ENCODE data around the gene RD3L.

The RD3L gene

GRCh38 chr14:103910984-103911383 is 31.3 kb downstream of the RD3L start:
- H3K9me3 ChIP-seq (ENCODE audit: control insufficient read depth, insufficient read depth, low read length), result no peaks in the 10 kb centered on the region
- H3K4me1 ChIP-seq (ENCODE audit: insufficient read depth, low read length), result peaks cover 9% of the 10 kb centered on the region; the same call in 1 of the 2 replicates
- no peak overlapping the region for H3K9ac ChIP-seq (ENCODE audit: low read depth, low read length)
- peaks cover 10% of the 10 kb centered on the region; the same call in 1 of the 2 replicates for H3K36me3 ChIP-seq (ENCODE audit: insufficient read depth, low read length)

- H3K36me3 ChIP-seq (ENCODE audit: insufficient read depth, low read length), result peaks cover 10% of the 10 kb centered on the region; the same call in 1 of the 2 replicates
- H3K9ac ChIP-seq (ENCODE audit: low read depth, low read length), result 0 out of 2 replicates have a peak overlapping the region, but pooled peaks have one; percentile 0
- H3K4me1 ChIP-seq (ENCODE audit: insufficient read depth, low read length), result peaks cover 9% of the 10 kb centered on the region; the same call in 1 of the 2 replicates
- no peaks in the 10 kb centered on the region for H3K9me3 ChIP-seq (ENCODE audit: control insufficient read depth, insufficient read depth, low read length)
Observed at GRCh38 chr14:103910262-103910935, 31.9 kb downstream of the RD3L start.

GRCh38 chr14:103909531-103910261 is 32.6 kb downstream of the RD3L start:
- Histone ChIP-seq H3K36me3 (ENCODE audit: insufficient read depth, low read length) (peaks cover 10% of the 10 kb centered on the region; the same call in 1 of the 2 replicates), H3K9me3 (ENCODE audit: control insufficient read depth, insufficient read depth, low read length) (no peaks in the 10 kb centered on the region), H3K4me1 (ENCODE audit: insufficient read depth, low read length) (peaks cover 9% of the 10 kb centered on the region; the same call in 1 of the 2 replicates), H3K9ac (ENCODE audit: low read depth, low read length) (0 out of 2 replicates have a peak overlapping the region, but pooled peaks have one; percentile 0)

- Histone ChIP-seq H3K9ac (ENCODE audit: low read depth, low read length) (no peak overlapping the region), H3K4me1 (ENCODE audit: insufficient read depth, low read length) (peaks cover 9% of the 10 kb centered on the region; the same call in 1 of the 2 replicates), H3K36me3 (ENCODE audit: insufficient read depth, low read length) (peaks cover 4% of the 10 kb centered on the region; the same call in 1 of the 2 replicates), H3K9me3 (ENCODE audit: control insufficient read depth, insufficient read depth, low read length) (no peaks in the 10 kb centered on the region)
Observed at GRCh38 chr14:103908580-103908979, 33.7 kb downstream of the RD3L start.

GRCh38 chr14:103905842-103906456 is 36.4 kb downstream of the RD3L start:
- H3K9ac ChIP-seq (ENCODE audit: low read depth, low read length), result no peak overlapping the region

GRCh38 chr14:103904493-103905107 is 37.7 kb downstream of the RD3L start:
- Histone ChIP-seq H3K9me3 (ENCODE audit: control insufficient read depth, insufficient read depth, low read length) (no peaks in the 10 kb centered on the region), H3K4me1 (ENCODE audit: insufficient read depth, low read length) (no peaks in the 10 kb centered on the region), H3K36me3 (ENCODE audit: insufficient read depth, low read length) (no peaks in the 10 kb centered on the region), H3K9ac (ENCODE audit: low read depth, low read length) (no peak overlapping the region)

More at GRCh38 chr14:103905842-103906456, 36.4 kb downstream of the RD3L start:
- peaks cover 5% of the 10 kb centered on the region; the same call in 1 of the 2 replicates for H3K4me1 ChIP-seq (ENCODE audit: insufficient read depth, low read length)
- no peaks in the 10 kb centered on the region for H3K9me3 ChIP-seq (ENCODE audit: control insufficient read depth, insufficient read depth, low read length)
- H3K36me3 ChIP-seq (ENCODE audit: insufficient read depth, low read length), result no peaks in the 10 kb centered on the region

GRCh38 chr14:103899833-103900232 is 42.5 kb downstream of the RD3L start:
- no peaks in the 10 kb centered on the region for H3K4me1 ChIP-seq (ENCODE audit: insufficient read depth, low read length)
- H3K9me3 ChIP-seq (ENCODE audit: control insufficient read depth, insufficient read depth, low read length), result peaks cover 5% of the 10 kb centered on the region; the same call in 1 of the 2 replicates
- no peaks in the 10 kb centered on the region for H3K36me3 ChIP-seq (ENCODE audit: insufficient read depth, low read length)
- H3K9ac ChIP-seq (ENCODE audit: low read depth, low read length), result no peak overlapping the region

- peaks cover 5% of the 10 kb centered on the region; the same call in 1 of the 2 replicates for H3K9me3 ChIP-seq (ENCODE audit: control insufficient read depth, insufficient read depth, low read length)
- no peak overlapping the region for H3K9ac ChIP-seq (ENCODE audit: low read depth, low read length)
- H3K36me3 ChIP-seq (ENCODE audit: insufficient read depth, low read length), result no peaks in the 10 kb centered on the region
- H3K4me1 ChIP-seq (ENCODE audit: insufficient read depth, low read length), result no peaks in the 10 kb centered on the region
Observed at GRCh38 chr14:103899316-103899715, 43.0 kb downstream of the RD3L start.

GRCh38 chr14:103898711-103899110 is 43.6 kb downstream of the RD3L start:
- no peaks in the 10 kb centered on the region for H3K4me1 ChIP-seq (ENCODE audit: insufficient read depth, low read length)
- H3K9ac ChIP-seq (ENCODE audit: low read depth, low read length), result no peak overlapping the region
- H3K9me3 ChIP-seq (ENCODE audit: control insufficient read depth, insufficient read depth, low read length), result peaks cover 5% of the 10 kb centered on the region; the same call in 1 of the 2 replicates
- H3K36me3 ChIP-seq (ENCODE audit: insufficient read depth, low read length), result no peaks in the 10 kb centered on the region

- Histone ChIP-seq H3K4me1 (ENCODE audit: insufficient read depth, low read length) (no peaks in the 10 kb centered on the region), H3K9ac (ENCODE audit: low read depth, low read length) (no peak overlapping the region), H3K9me3 (ENCODE audit: control insufficient read depth, insufficient read depth, low read length) (peaks cover 5% of the 10 kb centered on the region; the same call in 1 of the 2 replicates), H3K36me3 (ENCODE audit: insufficient read depth, low read length) (no peaks in the 10 kb centered on the region)
Observed at GRCh38 chr14:103898204-103898603, 44.1 kb downstream of the RD3L start.

- peaks cover 5% of the 10 kb centered on the region; the same call in 1 of the 2 replicates for H3K9me3 ChIP-seq (ENCODE audit: control insufficient read depth, insufficient read depth, low read length)
- H3K4me1 ChIP-seq (ENCODE audit: insufficient read depth, low read length), result no peaks in the 10 kb centered on the region
- no peak overlapping the region for H3K9ac ChIP-seq (ENCODE audit: low read depth, low read length)
- H3K36me3 ChIP-seq (ENCODE audit: insufficient read depth, low read length), result no peaks in the 10 kb centered on the region
Observed at GRCh38 chr14:103897075-103897947, 45.0 kb downstream of the RD3L start.

- H3K4me1 ChIP-seq (ENCODE audit: insufficient read depth, low read length), result no peaks in the 10 kb centered on the region
- no peaks in the 10 kb centered on the region for H3K36me3 ChIP-seq (ENCODE audit: insufficient read depth, low read length)
- H3K9ac ChIP-seq (ENCODE audit: low read depth, low read length), result no peak overlapping the region
- peaks cover 5% of the 10 kb centered on the region; the same call in 1 of the 2 replicates for H3K9me3 ChIP-seq (ENCODE audit: control insufficient read depth, insufficient read depth, low read length)
Observed at GRCh38 chr14:103896578-103896977, 45.8 kb downstream of the RD3L start.

GRCh38 chr14:103894723-103895059 is 47.6 kb downstream of the RD3L start:
- no peaks in the 10 kb centered on the region for H3K36me3 ChIP-seq (ENCODE audit: insufficient read depth, low read length)
- H3K9me3 ChIP-seq (ENCODE audit: control insufficient read depth, insufficient read depth, low read length), result peaks cover 5% of the 10 kb centered on the region; the same call in 1 of the 2 replicates
- H3K9ac ChIP-seq (ENCODE audit: low read depth, low read length), result no peak overlapping the region
- H3K4me1 ChIP-seq (ENCODE audit: insufficient read depth, low read length), result no peaks in the 10 kb centered on the region; the same call in 1 of the 2 replicates
